C4-2B (cell line): ENCODE measurements around the gene PLEKHD1.

ENCODE experiments used
- H3K27ac ChIP-seq: fragments of 450-650 bp; 2 replicates; pipeline ENCODE4 v1.5.1; 2017
- CTCF ChIP-seq: fragments of 450-650 bp; conservative IDR thresholded peaks from 2 replicates; pipeline ENCODE4 v1.5.1; 2017; ENCODE audit warnings: mild to moderate bottlenecking
- ZFX ChIP-seq: fragments of 450-650 bp; IDR thresholded peaks from 2 replicates; pipeline ENCODE4 v1.6.1; 2017

Gene PLEKHD1

GRCh38 chr14:69574263-69574953 is 89.9 kb downstream of the PLEKHD1 start, which contains the start of gene CCDC177:
CCDC177 (minus strand) TSS chr14:69574871; CDS start chr14:69573622, 1,249 bp downstream.
- TF ChIP-seq ZFX (no peak), CTCF (peak; percentile 98)
- no peak within 1 kb of the TSS for H3K27ac ChIP-seq

- no peak overlapping the region for H3K27ac ChIP-seq
- TF ChIP-seq ZFX (no peak), CTCF (peak; percentile 21)
Measured at GRCh38 chr14:69574954-69575295, 90.4 kb downstream of the PLEKHD1 start.

- H3K27ac ChIP-seq = no peak overlapping the region
- TF ChIP-seq ZFX (no peak), CTCF (no peak)
Measured at GRCh38 chr14:69579476-69579875, 94.9 kb downstream of the PLEKHD1 start.

- TF ChIP-seq CTCF = peak; percentile 53
- no peak for TF ChIP-seq ZFX
- no peak overlapping the region for H3K27ac ChIP-seq
Measured at GRCh38 chr14:69580009-69580577, 95.6 kb downstream of the PLEKHD1 start.
